ENCODE measurements around the gene ARID5A.
A peak's percentile ranks its signal among the peaks of the same experiment; 100 is the strongest.

ARID5A gene

DNA sequence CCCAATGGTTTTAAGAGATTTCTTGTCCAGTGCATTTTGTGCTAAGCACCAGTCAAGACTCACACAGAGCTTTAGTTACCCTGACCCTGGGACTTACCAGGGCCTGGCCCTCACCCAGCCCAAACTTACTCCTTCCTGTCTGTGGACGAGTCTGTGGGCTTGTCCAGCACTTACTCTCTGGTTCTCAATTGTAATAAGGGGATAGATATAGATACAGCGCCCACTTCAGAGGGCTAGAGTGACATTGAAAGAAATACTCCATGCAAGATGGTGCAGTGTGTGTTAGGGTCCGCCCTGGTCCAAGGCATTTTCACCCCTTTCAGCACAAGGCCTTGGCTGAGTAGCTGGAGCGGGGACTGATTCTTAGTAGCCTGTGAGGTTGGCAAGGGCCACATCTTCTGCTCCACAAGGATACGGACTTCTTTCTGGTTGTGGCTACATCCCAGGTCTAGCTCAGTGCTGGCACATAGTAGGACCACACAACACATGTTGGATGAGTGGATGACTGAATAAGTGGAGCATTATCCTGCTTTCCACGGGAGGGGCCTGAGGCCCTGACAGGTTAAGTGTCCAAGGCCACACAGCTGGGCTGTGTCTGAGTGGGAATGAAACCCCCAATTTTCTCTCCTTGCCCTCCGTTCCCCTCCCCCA lies 3.8 kb upstream of the ARID5A start:
- Histone ChIP-seq H3K27ac (ENCODE audit: low read depth in 2 of 2, low read length in 2 of 2) (peak overlapping the region; percentile 80 to 81), H3K27me3 (ENCODE audit: control insufficient read depth in 2 of 2, insufficient read depth in 2 of 2, low read length in 2 of 2) (no peaks in the 10 kb centered on the region), H3K4me3 (ENCODE audit: low read length in 2 of 2) (no peak overlapping the region), H3K9ac (ENCODE audit: low read depth in 1 of 2, low read length in 2 of 2) (peak overlapping the region in 1 of 2 donors; percentile 15), H3K36me3 (ENCODE audit: control insufficient read depth in 2 of 2, insufficient read depth in 2 of 2, low read length in 2 of 2) (no peaks in the 10 kb centered on the region), H3K9me3 (ENCODE audit: control insufficient read depth in 2 of 2, low read length in 2 of 2) (no peaks in the 10 kb centered on the region), H3K4me1 (ENCODE audit: control insufficient read depth in 2 of 2, insufficient read depth in 2 of 2, low read length in 2 of 2) (peaks cover 46 to 54% of the 10 kb centered on the region in 2 donors)

DNA sequence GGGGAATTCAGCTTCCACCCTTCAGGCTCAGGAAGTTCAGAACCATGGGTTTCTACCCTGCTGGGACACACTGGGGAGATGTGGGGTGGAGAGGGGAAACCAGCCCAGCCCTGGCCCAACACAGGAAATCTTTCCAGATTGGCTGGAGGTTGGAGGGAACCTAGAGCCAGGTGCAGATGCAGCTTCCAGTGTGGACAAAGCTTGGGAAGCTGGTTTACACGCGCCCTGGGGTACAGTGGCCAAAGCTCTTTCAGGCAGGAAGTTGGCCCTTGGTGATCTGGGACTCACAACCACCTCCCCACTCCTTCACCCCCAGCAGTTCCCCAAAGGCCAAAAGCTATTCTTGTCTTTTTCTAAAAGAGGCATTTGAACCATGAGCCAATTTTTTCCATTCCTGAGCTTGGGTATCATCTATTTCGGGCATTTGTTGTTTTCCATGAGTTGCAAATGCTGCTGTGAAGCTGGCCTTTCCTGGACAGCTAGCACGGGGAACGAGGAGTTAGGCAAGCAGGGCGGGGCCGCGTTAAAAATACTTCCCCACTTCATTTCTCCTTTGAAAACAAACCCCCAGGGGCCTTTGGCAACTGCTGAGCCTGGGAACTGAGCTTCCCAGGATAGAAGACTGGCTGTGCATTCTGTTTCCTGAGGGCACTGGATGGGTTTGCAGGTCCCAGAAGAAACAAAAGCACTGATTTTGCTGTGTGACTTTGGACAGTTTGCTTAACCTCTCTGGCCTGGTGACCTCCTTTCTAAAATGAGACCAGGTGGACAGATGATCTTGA lies 3.1 kb upstream of the ARID5A start:
- peak overlapping the region; percentile 80 to 81 for H3K27ac ChIP-seq (ENCODE audit: low read depth in 2 of 2, low read length in 2 of 2)
- peaks cover 52 to 61% of the 10 kb centered on the region in 2 donors for H3K4me1 ChIP-seq (ENCODE audit: control insufficient read depth in 2 of 2, insufficient read depth in 2 of 2, low read length in 2 of 2)
- peak overlapping the region; percentile 8 to 15 for H3K9ac ChIP-seq (ENCODE audit: low read depth in 1 of 2, low read length in 2 of 2)
- H3K27me3 ChIP-seq (ENCODE audit: control insufficient read depth in 2 of 2, insufficient read depth in 2 of 2, low read length in 2 of 2) = peaks cover 0 to 3% of the 10 kb centered on the region in 2 donors
- H3K9me3 ChIP-seq (ENCODE audit: control insufficient read depth in 2 of 2, low read length in 2 of 2) = no peaks in the 10 kb centered on the region
- no peak overlapping the region for H3K4me3 ChIP-seq (ENCODE audit: low read length in 2 of 2)
- H3K36me3 ChIP-seq (ENCODE audit: control insufficient read depth in 2 of 2, insufficient read depth in 2 of 2, low read length in 2 of 2) = no peaks in the 10 kb centered on the region

DNA sequence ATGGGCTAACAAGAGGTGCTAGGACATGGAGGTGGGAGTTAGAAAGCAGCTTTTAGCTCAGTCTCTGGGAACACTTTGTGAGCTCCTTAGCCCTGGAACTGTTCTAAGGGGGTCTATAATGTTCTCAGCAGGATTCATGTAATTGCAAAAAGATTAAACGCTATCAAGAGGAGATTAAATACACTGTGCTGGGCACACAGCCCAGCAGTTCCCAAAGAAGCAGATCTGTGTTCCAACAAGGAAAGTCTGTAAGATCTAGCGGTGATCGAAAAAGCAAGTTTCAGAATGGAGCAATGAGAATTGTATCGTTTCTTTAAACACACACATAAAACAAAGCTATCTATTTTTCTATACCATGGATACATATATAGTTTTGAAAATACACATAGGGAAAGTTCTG lies 2.4 kb upstream of the ARID5A start:
- H3K9ac ChIP-seq (ENCODE audit: low read depth in 1 of 2, low read length in 2 of 2) = no peak overlapping the region
- peaks cover 0 to 3% of the 10 kb centered on the region in 2 donors for H3K27me3 ChIP-seq (ENCODE audit: control insufficient read depth in 2 of 2, insufficient read depth in 2 of 2, low read length in 2 of 2)
- no peak overlapping the region for H3K4me3 ChIP-seq (ENCODE audit: low read length in 2 of 2)
- peaks cover 55 to 66% of the 10 kb centered on the region in 2 donors for H3K4me1 ChIP-seq (ENCODE audit: control insufficient read depth in 2 of 2, insufficient read depth in 2 of 2, low read length in 2 of 2)
- no peaks in the 10 kb centered on the region for H3K9me3 ChIP-seq (ENCODE audit: control insufficient read depth in 2 of 2, low read length in 2 of 2)
- peak overlapping the region; percentile 80 to 81 for H3K27ac ChIP-seq (ENCODE audit: low read depth in 2 of 2, low read length in 2 of 2)
- no peaks in the 10 kb centered on the region for H3K36me3 ChIP-seq (ENCODE audit: control insufficient read depth in 2 of 2, insufficient read depth in 2 of 2, low read length in 2 of 2)

DNA sequence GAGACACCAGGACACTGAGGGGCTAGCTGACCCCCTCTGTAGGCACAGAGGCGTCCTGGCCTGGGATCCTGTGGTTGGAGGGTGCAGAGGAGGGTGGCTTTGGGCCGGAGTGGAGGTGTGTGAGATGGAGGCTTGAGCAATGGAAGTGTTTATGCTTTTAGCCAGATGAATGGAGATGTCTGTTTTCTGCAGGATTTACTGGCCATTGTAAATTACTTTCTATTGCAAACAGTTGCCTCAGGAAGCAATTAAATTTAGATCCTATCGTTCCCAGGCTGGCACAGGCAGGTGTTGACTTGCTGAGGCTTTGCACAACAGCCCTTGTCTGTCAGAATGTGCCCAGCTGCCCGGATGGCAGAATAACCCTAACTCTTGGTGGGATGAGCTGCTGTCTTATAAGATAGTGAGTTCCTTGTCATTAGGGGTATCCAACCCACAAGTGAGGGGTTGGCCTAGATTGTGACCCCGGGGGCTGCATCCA lies 1.8 kb upstream of the ARID5A start:
- peak overlapping the region; percentile 32 to 39 for H3K27ac ChIP-seq (ENCODE audit: low read depth in 2 of 2, low read length in 2 of 2)

DNA sequence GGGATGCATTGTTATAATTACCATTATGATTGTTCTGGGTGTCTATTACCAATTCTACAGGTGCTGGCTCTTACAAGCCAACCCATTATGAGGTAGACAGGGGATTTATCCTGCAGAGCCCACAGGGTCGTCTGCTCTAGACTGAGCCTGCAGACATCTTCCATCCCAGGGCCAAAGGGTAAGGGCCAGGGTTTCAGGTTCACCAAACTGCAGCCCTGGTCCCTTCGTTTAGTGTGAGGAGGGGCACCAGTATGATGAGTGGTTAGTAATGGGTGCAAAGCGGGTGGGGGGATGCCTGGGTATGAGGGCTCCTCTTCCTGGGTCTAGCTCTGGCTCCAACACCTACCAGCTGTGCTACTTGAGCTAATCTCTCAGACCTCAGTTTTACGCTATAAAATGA lies 1.2 kb upstream of the ARID5A start:
- no peak overlapping the region for H3K27ac ChIP-seq (ENCODE audit: low read depth in 2 of 2, low read length in 2 of 2)
- peaks cover 0 to 3% of the 10 kb centered on the region in 2 donors for H3K27me3 ChIP-seq (ENCODE audit: control insufficient read depth in 2 of 2, insufficient read depth in 2 of 2, low read length in 2 of 2)
- H3K36me3 ChIP-seq (ENCODE audit: control insufficient read depth in 2 of 2, insufficient read depth in 2 of 2, low read length in 2 of 2) = no peaks in the 10 kb centered on the region
- peaks cover 56 to 68% of the 10 kb centered on the region in 2 donors for H3K4me1 ChIP-seq (ENCODE audit: control insufficient read depth in 2 of 2, insufficient read depth in 2 of 2, low read length in 2 of 2)
- H3K9me3 ChIP-seq (ENCODE audit: control insufficient read depth in 2 of 2, low read length in 2 of 2) = no peaks in the 10 kb centered on the region
- no peak overlapping the region for H3K4me3 ChIP-seq (ENCODE audit: low read length in 2 of 2)
- no peak overlapping the region for H3K9ac ChIP-seq (ENCODE audit: low read depth in 1 of 2, low read length in 2 of 2)

More for the DNA sequence above, 1.8 kb upstream of the ARID5A start:
- Histone ChIP-seq H3K4me3 (ENCODE audit: low read length in 2 of 2) (no peak overlapping the region), H3K36me3 (ENCODE audit: control insufficient read depth in 2 of 2, insufficient read depth in 2 of 2, low read length in 2 of 2) (no peaks in the 10 kb centered on the region), H3K9ac (ENCODE audit: low read depth in 1 of 2, low read length in 2 of 2) (no peak overlapping the region), H3K27me3 (ENCODE audit: control insufficient read depth in 2 of 2, insufficient read depth in 2 of 2, low read length in 2 of 2) (peaks cover 0 to 3% of the 10 kb centered on the region in 2 donors), H3K9me3 (ENCODE audit: control insufficient read depth in 2 of 2, low read length in 2 of 2) (no peaks in the 10 kb centered on the region), H3K4me1 (ENCODE audit: control insufficient read depth in 2 of 2, insufficient read depth in 2 of 2, low read length in 2 of 2) (peaks cover 56 to 66% of the 10 kb centered on the region in 2 donors)

DNA sequence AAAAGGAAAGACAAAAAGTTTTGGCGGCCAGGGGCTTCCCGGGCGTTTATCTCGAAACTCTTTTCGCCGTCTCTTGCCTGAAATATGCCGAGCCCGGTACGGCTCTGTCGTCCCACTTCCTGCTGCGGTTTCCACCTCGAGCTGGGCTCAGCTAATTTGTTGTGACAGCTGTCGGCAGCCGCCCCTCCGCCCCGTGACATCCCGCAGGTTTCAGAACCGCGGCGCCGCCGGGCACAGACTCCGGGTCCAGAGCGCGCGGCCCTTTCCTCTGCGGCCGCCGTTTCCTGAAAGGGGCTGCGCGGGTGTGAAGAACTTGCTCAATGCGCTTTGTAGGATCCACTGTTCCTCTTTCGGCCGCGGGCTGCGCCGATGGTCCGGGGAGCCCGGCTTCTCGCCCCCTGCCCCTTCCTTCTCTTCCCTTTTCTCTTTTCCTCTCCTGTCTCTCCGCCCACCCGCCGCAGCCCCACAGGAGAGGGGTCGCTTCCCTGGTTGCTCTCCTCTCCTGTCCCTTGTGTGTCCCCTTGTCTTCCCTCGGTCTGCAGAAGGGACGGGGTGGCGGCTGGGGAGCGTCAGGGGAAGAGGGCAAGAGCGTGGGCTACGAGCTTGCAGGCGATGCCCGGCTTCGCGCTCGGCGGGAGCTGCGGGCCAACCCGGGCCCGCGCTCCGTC lies 648 bp downstream of the ARID5A start:
- H3K27me3 ChIP-seq (ENCODE audit: control insufficient read depth in 2 of 2, insufficient read depth in 2 of 2, low read length in 2 of 2) = peaks cover 0 to 3% of the 10 kb centered on the region in 2 donors
- peak overlapping the region; percentile 89 to 92 for H3K27ac ChIP-seq (ENCODE audit: low read depth in 2 of 2, low read length in 2 of 2)
- no peaks in the 10 kb centered on the region for H3K36me3 ChIP-seq (ENCODE audit: control insufficient read depth in 2 of 2, insufficient read depth in 2 of 2, low read length in 2 of 2)
- H3K4me1 ChIP-seq (ENCODE audit: control insufficient read depth in 2 of 2, insufficient read depth in 2 of 2, low read length in 2 of 2) = peaks cover 45 to 59% of the 10 kb centered on the region in 2 donors
- H3K4me3 ChIP-seq (ENCODE audit: low read length in 2 of 2) = peak overlapping the region; percentile 73 to 80
- peak overlapping the region; percentile 72 to 81 for H3K9ac ChIP-seq (ENCODE audit: low read depth in 1 of 2, low read length in 2 of 2)
- no peaks in the 10 kb centered on the region for H3K9me3 ChIP-seq (ENCODE audit: control insufficient read depth in 2 of 2, low read length in 2 of 2)

DNA sequence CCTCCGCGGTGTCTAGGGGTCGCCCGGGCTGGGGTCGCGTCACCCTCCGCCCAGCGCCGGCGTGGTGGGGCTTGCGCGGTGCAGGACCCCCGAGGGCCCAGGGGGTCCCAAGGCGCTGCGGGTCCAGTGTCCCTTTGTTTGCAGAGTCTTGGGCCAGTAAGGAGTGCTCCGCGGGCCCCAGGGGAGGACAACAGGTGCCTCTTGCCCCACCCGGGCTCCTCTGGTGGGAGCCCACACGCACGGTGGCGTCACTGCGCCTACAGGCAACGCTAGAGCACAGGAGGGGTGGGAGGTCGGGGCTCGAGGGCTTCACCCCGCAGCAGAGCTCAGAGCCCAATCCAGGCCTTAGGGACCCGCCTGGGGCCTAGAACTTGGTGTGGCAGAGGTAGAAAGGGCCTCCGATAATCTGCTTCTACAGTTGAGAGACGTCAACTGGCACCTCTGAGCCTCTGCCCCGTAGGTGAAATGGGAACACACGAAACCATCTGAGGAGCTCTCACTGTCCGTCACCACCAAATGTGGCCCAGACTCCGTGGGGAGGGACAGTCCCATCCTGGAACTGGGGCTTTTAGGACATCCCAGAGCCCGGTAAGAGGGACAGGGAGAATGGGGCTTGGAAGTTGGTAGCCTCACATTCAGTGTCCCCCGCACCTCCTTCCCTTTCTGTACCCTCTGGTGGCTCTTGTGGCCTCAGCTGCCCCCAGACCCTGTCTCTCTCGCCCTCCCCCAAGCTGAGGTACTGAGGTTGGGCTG lies 1.4 kb downstream of the ARID5A start:
- Histone ChIP-seq H3K27me3 (ENCODE audit: control insufficient read depth in 2 of 2, insufficient read depth in 2 of 2, low read length in 2 of 2) (peaks cover 0 to 3% of the 10 kb centered on the region in 2 donors), H3K9me3 (ENCODE audit: control insufficient read depth in 2 of 2, low read length in 2 of 2) (no peaks in the 10 kb centered on the region), H3K4me1 (ENCODE audit: control insufficient read depth in 2 of 2, insufficient read depth in 2 of 2, low read length in 2 of 2) (peaks cover 38 to 52% of the 10 kb centered on the region in 2 donors), H3K27ac (ENCODE audit: low read depth in 2 of 2, low read length in 2 of 2) (peak overlapping the region; percentile 89 to 92), H3K9ac (ENCODE audit: low read depth in 1 of 2, low read length in 2 of 2) (peak overlapping the region; percentile 72 to 81), H3K36me3 (ENCODE audit: control insufficient read depth in 2 of 2, insufficient read depth in 2 of 2, low read length in 2 of 2) (peaks cover 0 to 3% of the 10 kb centered on the region in 2 donors), H3K4me3 (ENCODE audit: low read length in 2 of 2) (peak overlapping the region; percentile 73 to 80)

DNA sequence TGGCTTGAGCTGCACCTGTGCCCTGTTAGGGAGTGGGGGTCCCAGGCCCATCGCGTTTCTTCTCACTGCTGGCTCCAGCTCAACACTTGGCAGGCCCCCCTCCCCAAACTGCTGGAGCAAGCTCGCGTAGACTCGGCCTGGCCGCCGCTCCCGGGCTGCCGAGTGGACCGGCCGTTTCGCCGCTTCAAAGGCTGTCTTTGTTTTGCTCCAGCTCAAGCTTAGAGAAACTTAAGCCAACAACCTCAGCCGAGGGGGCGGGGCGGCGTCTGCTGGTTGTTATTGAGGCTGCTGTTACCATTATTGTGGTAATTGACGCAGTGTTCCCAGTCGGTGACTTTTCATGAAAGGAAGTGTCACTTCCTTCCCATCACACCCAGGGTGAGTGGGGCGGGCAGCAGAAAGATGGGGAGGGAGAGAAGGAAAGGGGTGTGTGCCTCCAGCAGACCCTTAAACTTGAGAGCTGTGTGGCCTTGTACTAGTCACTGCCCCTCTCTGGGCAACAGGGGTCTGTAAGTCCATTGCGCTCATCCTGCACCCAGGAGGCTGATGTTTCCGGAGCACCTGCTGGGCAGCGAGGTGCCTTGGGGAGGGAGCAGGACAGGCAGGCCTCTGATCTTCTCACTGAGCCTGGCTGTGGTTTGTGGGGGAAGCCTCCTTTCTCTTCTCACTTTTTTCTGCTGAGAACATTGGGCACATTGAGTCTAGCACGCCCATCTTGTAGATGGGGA lies 2.1 kb downstream of the ARID5A start:
- Histone ChIP-seq H3K36me3 (ENCODE audit: control insufficient read depth in 2 of 2, insufficient read depth in 2 of 2, low read length in 2 of 2) (peaks cover 0 to 3% of the 10 kb centered on the region in 2 donors), H3K9ac (ENCODE audit: low read depth in 1 of 2, low read length in 2 of 2) (peak overlapping the region; percentile 72 to 81), H3K9me3 (ENCODE audit: control insufficient read depth in 2 of 2, low read length in 2 of 2) (no peaks in the 10 kb centered on the region), H3K4me3 (ENCODE audit: low read length in 2 of 2) (peak overlapping the region; percentile 73 to 80), H3K27me3 (ENCODE audit: control insufficient read depth in 2 of 2, insufficient read depth in 2 of 2, low read length in 2 of 2) (peaks cover 0 to 3% of the 10 kb centered on the region in 2 donors), H3K27ac (ENCODE audit: low read depth in 2 of 2, low read length in 2 of 2) (peak overlapping the region; percentile 89 to 92), H3K4me1 (ENCODE audit: control insufficient read depth in 2 of 2, insufficient read depth in 2 of 2, low read length in 2 of 2) (peaks cover 31 to 45% of the 10 kb centered on the region in 2 donors)
